ENCODE data around the gene TCF4. TPM values are rescaled to one million over a fixed set of nuclear protein-coding genes. Genes with fewer than 3 reads are reported as not detected.

TCF4 gene
- total and polyA plus RNA-seq, 7 donors, result 3.5 to 149 (median 106) TPM

DNA sequence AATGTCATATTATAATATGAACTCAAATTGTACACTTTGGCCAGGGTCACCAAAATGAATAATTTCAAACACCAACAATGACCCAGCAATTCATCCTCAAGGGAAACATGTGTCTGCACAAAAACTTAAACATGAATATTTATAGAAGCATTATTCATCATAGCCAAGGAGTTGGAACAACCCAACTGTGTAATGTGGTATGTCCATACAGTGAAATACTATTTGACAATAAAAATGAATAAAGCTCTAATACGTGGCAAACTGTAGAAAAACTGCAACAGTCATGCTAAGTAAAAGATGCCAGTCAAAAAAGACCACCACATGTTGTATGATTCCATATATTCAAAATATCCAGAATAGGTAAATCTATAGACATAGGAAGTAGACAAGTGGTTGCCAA, 334.2 kb downstream of the TCF4 start:
- no peak overlapping the region for H3K4me3 ChIP-seq
- no peak for DNase-seq
- peaks cover 0 to 52% (median 11%) of the 10 kb centered on the region in 4 donors for H3K36me3 ChIP-seq
- H3K27ac ChIP-seq, result no peak overlapping the region
- TF ChIP-seq EP300 (IDR thresholded peaks at IDR 0.05) (no peak), POLR2A (IDR thresholded peaks at IDR 0.05) (no peak), POLR2AphosphoS5 (IDR thresholded peaks at IDR 0.05) (no peak)
- TF ChIP-seq, protein P1, sequence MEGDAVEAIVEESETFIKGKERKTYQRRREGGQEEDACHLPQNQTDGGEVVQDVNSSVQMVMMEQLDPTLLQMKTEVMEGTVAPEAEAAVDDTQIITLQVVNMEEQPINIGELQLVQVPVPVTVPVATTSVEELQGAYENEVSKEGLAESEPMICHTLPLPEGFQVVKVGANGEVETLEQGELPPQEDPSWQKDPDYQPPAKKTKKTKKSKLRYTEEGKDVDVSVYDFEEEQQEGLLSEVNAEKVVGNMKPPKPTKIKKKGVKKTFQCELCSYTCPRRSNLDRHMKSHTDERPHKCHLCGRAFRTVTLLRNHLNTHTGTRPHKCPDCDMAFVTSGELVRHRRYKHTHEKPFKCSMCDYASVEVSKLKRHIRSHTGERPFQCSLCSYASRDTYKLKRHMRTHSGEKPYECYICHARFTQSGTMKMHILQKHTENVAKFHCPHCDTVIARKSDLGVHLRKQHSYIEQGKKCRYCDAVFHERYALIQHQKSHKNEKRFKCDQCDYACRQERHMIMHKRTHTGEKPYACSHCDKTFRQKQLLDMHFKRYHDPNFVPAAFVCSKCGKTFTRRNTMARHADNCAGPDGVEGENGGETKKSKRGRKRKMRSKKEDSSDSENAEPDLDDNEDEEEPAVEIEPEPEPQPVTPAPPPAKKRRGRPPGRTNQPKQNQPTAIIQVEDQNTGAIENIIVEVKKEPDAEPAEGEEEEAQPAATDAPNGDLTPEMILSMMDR (IDR thresholded peaks at IDR 0.05), result no peak
- 78 to 85% methylated on average over 1 of the region's 1 CpG for WGBS, 2 donors
- no peaks in the 10 kb centered on the region for H3K27me3 ChIP-seq
- intact Hi-C loops (cut with DNase I), result no loop called here
- H3K9me3 ChIP-seq, result no peaks in the 10 kb centered on the region
- peaks cover 0 to 36% (median 32%) of the 10 kb centered on the region in 4 donors for H3K4me1 ChIP-seq

DNA sequence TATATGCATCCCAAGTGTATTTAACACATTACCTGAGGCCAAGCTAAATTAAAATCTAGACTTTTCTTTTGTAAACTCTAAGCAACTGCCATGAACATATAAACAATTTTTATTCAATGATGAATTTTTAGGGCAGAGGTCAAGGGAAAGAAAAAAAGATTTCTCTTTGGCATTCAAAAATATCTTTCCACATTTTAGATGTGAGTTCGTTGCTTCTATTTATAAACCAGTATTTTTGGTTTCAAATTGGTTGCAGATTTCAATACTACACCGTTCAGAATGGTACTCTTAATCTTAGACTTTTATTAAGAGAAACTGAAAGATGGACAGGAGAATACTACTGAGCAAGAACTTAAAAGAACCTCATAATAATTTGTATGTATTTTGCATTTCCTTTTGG, 335.1 kb downstream of the TCF4 start:
- H3K9me3 ChIP-seq, result no peaks in the 10 kb centered on the region
- H3K36me3 ChIP-seq, result peaks cover 0 to 44% (median 8%) of the 10 kb centered on the region in 4 donors
- H3K27ac ChIP-seq, result peak overlapping the region; percentile 19 to 58 (median 48)
- WGBS, 2 donors, result 55 to 64% methylated on average over 2 of the region's 2 CpGs
- DNase-seq, result no peak
- intact Hi-C loops (cut with DNase I), result no loop called here
- H3K4me1 ChIP-seq, result peaks cover 0 to 39% (median 32%) of the 10 kb centered on the region in 4 donors
- H3K27me3 ChIP-seq, result no peaks in the 10 kb centered on the region
- TF ChIP-seq POLR2AphosphoS5 (IDR thresholded peaks at IDR 0.05) (no peak), EP300 (IDR thresholded peaks at IDR 0.05) (no peak), POLR2A (IDR thresholded peaks at IDR 0.05) (no peak)
- TF ChIP-seq, protein P1 (IDR thresholded peaks at IDR 0.05), result no peak
- H3K4me3 ChIP-seq, result no peak overlapping the region

- H3K4me3 ChIP-seq, result no peak overlapping the region
- intact Hi-C loops (cut with DNase I), result no loop called here
- H3K4me1 ChIP-seq, result peaks cover 0 to 39% (median 33%) of the 10 kb centered on the region in 4 donors
- no peaks in the 10 kb centered on the region for H3K9me3 ChIP-seq
- 15 to 49% methylated on average over 7 of the region's 7 CpGs for WGBS, 2 donors
- TF ChIP-seq EP300 (IDR thresholded peaks at IDR 0.05) (no peak), POLR2AphosphoS5 (IDR thresholded peaks at IDR 0.05) (no peak)
- peak overlapping the region; percentile 24 to 58 (median 48) for H3K27ac ChIP-seq
- peaks cover 0 to 39% (median 8%) of the 10 kb centered on the region in 4 donors for H3K36me3 ChIP-seq
- DNase-seq, result no peak
- no peaks in the 10 kb centered on the region for H3K27me3 ChIP-seq
Observed at GRCh38 chr18:55252053-55252675, 335.8 kb downstream of the TCF4 start.

DNA sequence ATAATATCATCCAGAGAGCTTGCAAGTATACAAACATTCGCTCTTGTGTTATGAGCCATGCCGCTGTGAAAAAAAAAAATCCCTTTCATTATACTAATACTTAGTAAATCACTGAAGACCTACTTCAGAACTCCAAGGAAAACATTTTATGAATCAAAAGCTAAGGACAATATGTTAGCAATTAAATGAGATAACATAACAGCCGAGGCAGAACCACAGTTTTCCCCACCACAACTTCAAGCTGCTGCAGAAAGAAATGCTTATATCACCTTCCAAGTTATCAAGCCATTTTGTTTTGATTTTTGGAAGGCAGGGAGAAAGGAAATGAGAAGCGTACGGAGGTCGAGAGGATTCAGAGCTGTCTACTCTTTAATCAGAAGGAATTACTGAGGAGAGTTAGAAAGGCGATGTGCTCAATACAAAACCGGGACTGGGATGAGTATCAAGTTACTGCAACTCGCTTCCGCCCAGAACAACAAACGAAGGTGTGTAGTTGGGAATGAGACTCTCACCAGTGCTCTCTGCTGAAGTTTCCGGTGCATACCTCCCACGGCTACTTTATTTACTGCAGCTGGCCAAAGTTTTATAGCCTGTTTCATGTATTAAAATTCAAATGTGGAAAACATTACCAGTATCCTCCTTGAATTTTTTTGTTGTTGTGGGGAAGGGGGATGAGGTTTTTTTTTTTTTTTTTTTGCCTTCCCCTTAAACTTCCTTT, 336.6 kb downstream of the TCF4 start:
- WGBS, 2 donors, result 30 to 69% methylated on average over 13 of the region's 13 CpGs
- Histone ChIP-seq H3K4me1 (peaks cover 0 to 41% (median 39%) of the 10 kb centered on the region in 4 donors), H3K36me3 (peaks cover 0 to 36% (median 8%) of the 10 kb centered on the region in 4 donors), H3K27me3 (no peaks in the 10 kb centered on the region), H3K9me3 (no peaks in the 10 kb centered on the region), H3K4me3 (peak overlapping the region in 1 of 4 donors; percentile 11), H3K27ac (peak overlapping the region; percentile 24 to 58 (median 48))
- DNase-seq, result no peak
- no peak for TF ChIP-seq EP300 (IDR thresholded peaks at IDR 0.05)
- peak in 1 of 4 donors; percentile 5 for TF ChIP-seq POLR2AphosphoS5 (IDR thresholded peaks at IDR 0.05)
- intact Hi-C loops (cut with DNase I), result no loop called here

- Histone ChIP-seq H3K27me3 (no peaks in the 10 kb centered on the region), H3K4me3 (peak overlapping the region in 1 of 4 donors; percentile 11), H3K36me3 (peaks cover 0 to 29% (median 5%) of the 10 kb centered on the region in 4 donors), H3K9me3 (no peaks in the 10 kb centered on the region), H3K27ac (peak overlapping the region; percentile 24 to 58 (median 48)), H3K4me1 (peaks cover 0 to 48% (median 46%) of the 10 kb centered on the region in 4 donors)
- no peak for DNase-seq
- 74 to 78% methylated on average over 4 of the region's 4 CpGs for WGBS, 2 donors
- TF ChIP-seq, protein P1 (IDR thresholded peaks at IDR 0.05), result no peak
- TF ChIP-seq POLR2A (IDR thresholded peaks at IDR 0.05) (no peak), EP300 (IDR thresholded peaks at IDR 0.05) (no peak), POLR2AphosphoS5 (IDR thresholded peaks at IDR 0.05) (no peak)
- intact Hi-C loops (cut with DNase I), result no loop called here
Observed at GRCh38 chr18:55250768-55251173, 337.2 kb downstream of the TCF4 start.

All from sigmoid colon (tissue), 7 donors.